Stimulated activated CD4-positive, alpha-beta T cell treated with anti-CD3 and anti-CD28 coated beads, Interleukin-12 subunit alpha, Interleukin-12 subunit beta, amount 100 ng/mL, for 48 hours (primary cell): Measurements from ENCODE around the gene CDH23.
"Not testable (repeated sequence)": the region's sequence is repeated elsewhere in the genome, so short reads cannot be mapped to it uniquely, and the experiment has no call there.

Experiments
- DNase-seq, 3 donors: peaks; one replicate each; pipeline ENCODE4 v3.0.0-alpha.2; 2020; ENCODE audit warnings: low read depth in 2 of 3, low spot score in 1 of 3

CDH23 gene

GRCh38 chr10:71838264-71839211, 441.8 kb downstream of the CDH23 start:
- DNase-seq: no peak

- DNase-seq: no peak
These were observed 443.6 kb downstream of the CDH23 start for GRCh38 chr10:71840177-71840957.

GRCh38 chr10:71840958-71841335, 444.2 kb downstream of the CDH23 start:
- DNase-seq: no peak

- no peak for DNase-seq
These were observed 445.7 kb downstream of the CDH23 start for GRCh38 chr10:71842422-71842821.

GRCh38 chr10:71842856-71843686, 446.4 kb downstream of the CDH23 start:
- DNase-seq: no peak

GRCh38 chr10:71844084-71844483, 447.4 kb downstream of the CDH23 start:
- DNase-seq: no peak

- DNase-seq: no peak
These were observed 448.0 kb downstream of the CDH23 start for GRCh38 chr10:71844695-71845094.

GRCh38 chr10:71845410-71846405, 449.0 kb downstream of the CDH23 start:
- no peak for DNase-seq

GRCh38 chr10:71846816-71847215, 450.1 kb downstream of the CDH23 start:
- DNase-seq: no peak

- DNase-seq: no peak
These were observed 450.7 kb downstream of the CDH23 start for GRCh38 chr10:71847418-71847817.

GRCh38 chr10:71848325-71849275, 451.9 kb downstream of the CDH23 start:
- no peak for DNase-seq

GRCh38 chr10:71849461-71849908, 452.8 kb downstream of the CDH23 start:
- no peak for DNase-seq

GRCh38 chr10:71850021-71850742, 453.5 kb downstream of the CDH23 start:
- no peak for DNase-seq

GRCh38 chr10:71850743-71851464, 454.2 kb downstream of the CDH23 start, which contains the start of gene PSAP:
Gene PSAP (minus strand): TSS chr10:71851251. CDS start chr10:71851221, 30 bp downstream.
- DNase-seq: peak; percentile 95 to 99 (median 96)

GRCh38 chr10:71851465-71852095, 454.9 kb downstream of the CDH23 start:
- not testable (repeated sequence) for DNase-seq

- no peak for DNase-seq
These were observed 455.7 kb downstream of the CDH23 start for GRCh38 chr10:71852355-71852937.
